ENCODE measurements around the gene ANKRD62.
"Not testable (repeated sequence)": the region's sequence is repeated elsewhere in the genome, so short reads cannot be mapped to it uniquely, and the experiment has no call there.

GRCh38 chr18:12122043-12122389, 28.4 kb downstream of the ANKRD62 start:
- not testable (repeated sequence) for TF ChIP-seq POLR2A, CTCF (IDR thresholded peaks at IDR 0.05)

Data from ovary (tissue), 3 donors.